ENCODE results near the gene NFIX.

NFIX gene

GRCh38 chr19:13078897-13079541 lies 83.7 kb downstream of the NFIX start:
- DNase-seq, result peak; percentile 64

- DNase-seq, result peak; percentile 68
Observed at GRCh38 chr19:13079542-13079986, 84.3 kb downstream of the NFIX start.

DNA sequence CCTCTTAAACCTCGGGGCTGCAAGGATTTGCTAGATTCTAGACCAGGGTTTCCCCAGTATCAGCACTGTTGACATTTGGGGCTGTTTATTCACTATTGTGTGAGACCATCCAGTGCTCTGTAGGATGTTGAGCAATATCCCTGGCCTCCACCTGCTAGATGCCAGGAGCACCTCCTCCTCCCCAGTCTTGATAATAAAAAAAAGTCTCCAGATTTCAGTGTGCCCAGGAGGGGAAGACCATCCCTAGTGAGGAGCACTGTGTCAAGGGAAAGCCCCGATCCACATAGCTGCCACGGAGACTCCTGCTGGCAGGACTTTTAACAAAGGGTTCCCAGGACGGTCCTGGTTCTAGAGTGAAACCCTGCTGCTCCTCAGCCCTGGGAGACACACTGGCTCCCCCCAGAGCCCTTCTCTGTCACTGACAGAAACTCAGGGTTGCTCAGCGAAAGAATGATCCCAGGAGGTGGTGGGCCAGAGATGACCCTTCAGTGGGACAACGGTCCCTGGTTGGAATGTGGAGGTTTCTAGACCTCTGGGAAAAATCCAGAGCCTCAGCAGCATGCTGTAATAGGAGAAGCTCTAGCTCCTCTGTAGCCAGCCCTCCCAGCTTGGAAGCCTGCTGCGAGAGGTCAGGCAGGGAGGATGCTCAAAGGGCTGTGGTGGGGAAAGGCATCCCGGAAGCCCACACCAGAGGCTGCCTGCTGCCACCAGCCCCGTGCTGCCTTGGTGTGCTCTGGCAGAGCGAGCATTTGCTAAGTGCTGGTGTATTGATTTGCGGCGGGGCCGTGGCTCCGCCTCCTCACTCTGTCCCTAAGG lies 87.1 kb downstream of the NFIX start:
- peak; percentile 79 for DNase-seq

GRCh38 chr19:13083008-13083404 lies 87.7 kb downstream of the NFIX start:
- DNase-seq, result no peak

DNA sequence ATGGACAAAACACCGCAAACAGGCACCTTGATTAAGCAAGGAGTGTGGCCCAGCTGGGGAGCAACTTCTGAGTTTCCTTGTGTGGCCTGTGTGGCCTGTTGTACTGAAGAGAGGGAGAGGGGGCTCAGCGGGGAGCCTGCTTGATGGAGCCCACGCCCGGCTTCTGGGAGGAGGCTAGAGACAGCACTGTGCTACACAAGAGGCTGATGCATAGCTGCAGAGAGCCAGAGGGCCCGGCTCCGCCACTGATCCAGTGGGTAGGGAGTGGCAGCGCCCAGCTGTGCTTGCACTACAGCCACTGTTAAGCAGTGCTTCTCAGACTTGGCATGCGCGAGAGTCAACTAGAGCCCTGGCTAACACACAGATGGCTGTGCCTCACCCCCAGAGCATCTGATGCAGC lies 88.4 kb downstream of the NFIX start:
- DNase-seq, result no peak

DNA sequence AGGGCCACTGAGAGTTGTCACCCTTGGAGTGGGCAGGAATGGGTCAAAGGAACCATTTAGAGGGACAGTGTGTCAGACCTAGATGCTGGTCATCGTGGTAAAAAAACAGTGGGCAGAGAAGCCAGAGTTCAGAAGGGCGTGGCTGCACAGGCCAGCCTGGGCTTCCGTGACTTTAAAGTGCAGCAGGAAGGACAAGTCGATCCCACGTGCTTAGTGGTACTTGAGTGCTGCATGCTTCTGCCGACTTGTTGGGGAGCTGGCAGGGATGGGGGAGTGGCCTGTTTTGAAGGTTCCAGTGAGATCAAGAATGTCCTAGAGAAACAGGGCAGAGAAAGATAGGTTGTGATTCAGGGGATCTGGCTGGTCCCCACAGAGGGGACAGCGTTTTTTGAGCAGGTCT lies 90.4 kb downstream of the NFIX start:
- DNase-seq, result no peak

DNA sequence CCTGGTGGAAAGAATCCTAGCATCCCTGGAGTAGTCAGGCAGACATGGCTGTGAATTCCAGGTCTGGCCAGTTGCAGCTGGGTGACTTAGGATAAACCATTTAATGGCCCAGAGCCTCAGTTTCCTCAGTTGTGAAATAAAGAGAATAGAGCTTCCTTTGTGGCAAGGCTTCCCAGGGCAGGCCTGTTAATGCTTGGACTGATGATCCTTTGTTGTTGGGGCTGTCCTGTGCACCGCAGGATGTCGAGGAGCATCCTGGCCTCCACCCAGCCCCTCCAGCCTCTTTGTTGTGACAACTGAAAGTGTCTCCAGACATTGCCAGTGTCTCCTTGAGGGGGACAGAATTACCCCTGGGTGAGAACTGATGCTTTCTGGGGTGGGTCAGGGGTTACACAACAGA lies 91.1 kb downstream of the NFIX start:
- no peak for DNase-seq

DNA sequence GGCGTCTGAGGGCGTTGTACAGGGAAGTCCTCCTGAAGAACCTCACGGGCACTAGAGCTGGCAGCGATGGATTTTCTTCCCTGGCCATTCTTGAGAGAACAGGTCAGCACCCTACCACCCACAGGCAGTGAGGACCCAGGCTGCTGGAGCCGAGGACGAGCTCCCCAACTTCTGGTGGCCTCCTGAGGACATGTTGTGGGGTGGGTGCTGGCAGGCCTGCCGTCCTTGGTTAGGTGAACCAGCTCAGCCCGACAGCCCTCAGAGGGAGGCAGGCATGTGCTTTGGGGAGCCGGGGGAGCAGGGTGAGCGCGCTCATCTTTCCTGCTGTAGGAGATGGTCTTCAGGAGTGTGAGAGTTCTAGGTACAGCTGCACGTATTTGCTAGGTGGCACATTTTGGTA lies 92.0 kb downstream of the NFIX start:
- no peak for DNase-seq

GRCh38 chr19:13087795-13088537 lies 92.7 kb downstream of the NFIX start:
- no peak for DNase-seq

- no peak for DNase-seq
Observed at GRCh38 chr19:13089139-13089856, 94.0 kb downstream of the NFIX start.

- no peak for DNase-seq
Observed at GRCh38 chr19:13089857-13090507, 94.7 kb downstream of the NFIX start.

GRCh38 chr19:13090511-13091231 lies 95.4 kb downstream of the NFIX start:
- DNase-seq, result no peak

DNA sequence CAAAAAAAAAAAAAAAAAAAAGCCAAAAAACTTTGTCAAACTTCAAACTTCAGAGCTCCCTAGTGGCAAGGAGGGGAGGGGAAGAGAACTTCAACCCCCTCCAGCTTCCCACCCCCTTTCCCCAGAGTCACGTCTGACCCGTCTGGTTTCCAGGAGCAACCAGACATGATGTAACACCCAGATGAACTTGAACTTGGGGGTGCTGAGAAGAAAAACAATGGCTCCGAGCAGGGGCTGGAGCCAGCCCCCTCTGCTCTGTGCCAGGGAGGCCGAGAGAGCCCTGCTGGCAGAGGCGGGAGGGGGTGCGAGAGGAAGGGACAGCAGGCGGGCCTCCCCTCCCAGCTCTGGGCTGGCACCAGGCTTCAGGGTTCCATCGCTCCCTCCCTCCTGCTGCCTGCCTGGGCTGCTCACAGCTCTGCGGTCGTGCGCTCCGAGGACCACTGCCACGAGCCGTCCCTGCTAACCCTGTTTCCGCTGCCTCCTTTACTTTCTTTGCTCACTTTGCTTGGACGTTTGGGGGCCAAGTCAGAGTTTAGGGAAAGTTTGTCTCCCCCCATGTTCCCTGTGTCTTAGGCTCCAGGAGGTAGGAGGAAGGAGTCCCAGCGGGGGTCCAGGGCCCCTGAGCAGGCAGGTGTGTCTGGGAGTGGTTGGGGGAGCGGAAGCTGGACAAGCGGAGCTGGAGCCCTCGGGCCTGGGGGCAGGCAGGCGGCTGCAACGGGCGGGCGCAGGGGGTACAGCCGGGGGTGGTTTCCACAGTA lies 96.3 kb downstream of the NFIX start:
- no peak for DNase-seq

DNA sequence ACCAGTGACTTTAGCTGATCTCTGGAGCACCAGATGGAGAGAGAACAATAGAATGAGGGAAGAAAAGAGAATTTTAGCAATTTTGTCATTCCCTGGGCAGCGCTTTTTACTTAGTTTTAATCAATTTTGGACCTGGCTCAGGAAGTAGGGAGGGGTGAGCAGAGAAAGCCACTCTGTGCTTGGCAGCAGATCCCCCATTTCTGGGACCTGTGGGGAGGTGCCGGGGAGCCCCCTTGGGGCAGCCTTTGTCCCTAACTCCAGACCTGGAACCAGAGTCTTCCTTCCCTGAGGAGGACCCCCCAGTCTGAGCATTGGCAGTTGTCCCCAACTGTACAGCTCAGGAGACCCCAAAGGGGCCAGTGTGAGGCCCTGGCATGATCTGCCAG lies 96.9 kb downstream of the NFIX start:
- DNase-seq, result no peak

GRCh38 chr19:13092606-13093235 lies 97.4 kb downstream of the NFIX start:
- no peak for DNase-seq

GRCh38 chr19:13093407-13094105 lies 98.3 kb downstream of the NFIX start:
- peak; percentile 43 for DNase-seq

- DNase-seq, result no peak
Observed at GRCh38 chr19:13094106-13094504, 98.8 kb downstream of the NFIX start.

- no peak for DNase-seq
Observed at GRCh38 chr19:13094771-13095392, 99.6 kb downstream of the NFIX start.

DNA sequence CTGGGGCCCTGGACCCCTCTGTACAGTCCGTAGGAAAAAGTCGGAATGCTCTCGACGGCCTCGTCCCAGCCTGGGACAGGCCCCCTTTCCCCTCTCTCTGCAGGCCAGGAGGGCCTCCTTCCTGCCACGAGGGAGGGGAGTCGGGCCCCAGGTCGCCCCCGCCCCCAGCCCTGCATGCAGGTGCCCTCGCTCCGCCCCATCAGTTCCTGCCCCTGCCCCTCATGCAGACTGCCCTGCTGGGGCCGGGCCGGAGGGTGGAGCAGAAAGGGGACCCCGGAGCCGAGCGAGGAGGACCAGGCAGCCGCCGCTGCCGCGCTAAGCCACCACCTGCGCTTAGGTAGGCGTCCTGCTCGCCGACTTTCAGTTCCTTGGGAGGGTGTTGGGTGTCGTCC lies 100.1 kb downstream of the NFIX start:
- DNase-seq, result no peak

Data from NCI-H2171 (cell line).